NCI-H1417 (cell line): ENCODE measurements around the gene CYP17A1.
"Not testable (repeated sequence)": the region's sequence is repeated elsewhere in the genome, so short reads cannot be mapped to it uniquely, and the experiment has no call there.

Experiments used
- DNase-seq, 3 experiments: peaks; one replicate each; lab custom pipeline; 2025; lab: John Stamatoyannopoulos, UW

The CYP17A1 gene

GRCh38 chr10:102835007-102835482 is 2.2 kb downstream of the CYP17A1 start:
- DNase-seq, result peak; percentile 39 to 79 (median 59)

GRCh38 chr10:102834143-102834542 is 3.1 kb downstream of the CYP17A1 start:
- peak in 1 of 3 experiments; percentile 14 for DNase-seq

- no peak for DNase-seq
Observed at GRCh38 chr10:102832987-102833386, 4.2 kb downstream of the CYP17A1 start.

GRCh38 chr10:102832248-102832647 is 5.0 kb downstream of the CYP17A1 start:
- DNase-seq, result no peak

- DNase-seq, result peak in 1 of 3 experiments; percentile 6
Observed at GRCh38 chr10:102831322-102832071, 5.7 kb downstream of the CYP17A1 start.

- no peak for DNase-seq
Observed at GRCh38 chr10:102827597-102827975, 9.6 kb downstream of the CYP17A1 start.

- no peak for DNase-seq
Observed at GRCh38 chr10:102826148-102826796, 10.9 kb downstream of the CYP17A1 start.

GRCh38 chr10:102824664-102825063 is 12.5 kb downstream of the CYP17A1 start:
- no peak for DNase-seq

- DNase-seq, result no peak
Observed at GRCh38 chr10:102822222-102822621, 15.0 kb downstream of the CYP17A1 start.

GRCh38 chr10:102820008-102820407 is 17.2 kb downstream of the CYP17A1 start:
- DNase-seq, result not testable (repeated sequence)

- no peak for DNase-seq
Observed at GRCh38 chr10:102819054-102819453, 18.2 kb downstream of the CYP17A1 start.

- no peak for DNase-seq
Observed at GRCh38 chr10:102817175-102817574, 20.0 kb downstream of the CYP17A1 start.

- no peak for DNase-seq
Observed at GRCh38 chr10:102815790-102816549, 21.2 kb downstream of the CYP17A1 start.

GRCh38 chr10:102814873-102815661 is 22.1 kb downstream of the CYP17A1 start:
- DNase-seq, result no peak

GRCh38 chr10:102814453-102814871 is 22.8 kb downstream of the CYP17A1 start:
- no peak for DNase-seq

GRCh38 chr10:102813734-102814452 is 23.3 kb downstream of the CYP17A1 start:
- DNase-seq, result no peak

- no peak for DNase-seq
Observed at GRCh38 chr10:102813017-102813541, 24.1 kb downstream of the CYP17A1 start.

GRCh38 chr10:102812231-102812876 is 24.9 kb downstream of the CYP17A1 start:
- DNase-seq, result no peak

GRCh38 chr10:102811346-102811745 is 25.9 kb downstream of the CYP17A1 start:
- DNase-seq, result no peak

GRCh38 chr10:102808380-102808779 is 28.8 kb downstream of the CYP17A1 start:
- no peak for DNase-seq
